Nucleus accumbens (tissue), 56 donors: Measurements from ENCODE around the gene SHISA7.
"Not testable (repeated sequence)": the region's sequence is repeated elsewhere in the genome, so short reads cannot be mapped to it uniquely, and the experiment has no call there.

Source experiments
- DNase-seq, 56 donors: peaks; one replicate each; lab custom pipeline; 2025; lab: John Stamatoyannopoulos, UW

Gene SHISA7

GRCh38 chr19:55426042-55426441, 17.1 kb downstream of the SHISA7 start:
- peak in 42 of 56 donors; percentile 12 to 80 (median 53) for DNase-seq

- DNase-seq, result no peak
These were observed 18.6 kb downstream of the SHISA7 start for GRCh38 chr19:55424518-55424917.

GRCh38 chr19:55423225-55424005, 19.7 kb downstream of the SHISA7 start:
- DNase-seq, result peak in 18 of 56 donors; percentile 11 to 73 (median 33)

- DNase-seq, result not testable (repeated sequence)
These were observed 21.8 kb downstream of the SHISA7 start for GRCh38 chr19:55421281-55421680.

GRCh38 chr19:55419624-55420236, 23.4 kb downstream of the SHISA7 start:
- DNase-seq, result peak in 16 of 56 donors; percentile 8 to 41 (median 26)

GRCh38 chr19:55419103-55419502, 24.0 kb downstream of the SHISA7 start:
- peak in 4 of 56 donors; percentile 11 to 35 (median 22) for DNase-seq

GRCh38 chr19:55418185-55418584, 24.9 kb downstream of the SHISA7 start:
- peak in 45 of 56 donors; percentile 7 to 77 (median 42) for DNase-seq

- no peak for DNase-seq
These were observed 32.9 kb downstream of the SHISA7 start for GRCh38 chr19:55410168-55410567.

- not testable (repeated sequence) for DNase-seq
These were observed 33.9 kb downstream of the SHISA7 start for GRCh38 chr19:55409179-55409578.

- DNase-seq, result no peak
These were observed 34.6 kb downstream of the SHISA7 start for GRCh38 chr19:55408533-55408872.

GRCh38 chr19:55407800-55408532, 35.1 kb downstream of the SHISA7 start:
- peak; percentile 87 to 100 (median 98) for DNase-seq

- not testable (repeated sequence) for DNase-seq
These were observed 35.6 kb downstream of the SHISA7 start, which contains the start of gene UBE2S for GRCh38 chr19:55407550-55407799. UBE2S (minus strand) TSS chr19:55407788; CDS start chr19:55407589, 199 bp downstream.

GRCh38 chr19:55406826-55407549, 36.1 kb downstream of the SHISA7 start:
- peak in 3 of 56 donors; percentile 54 to 66 (median 57) for DNase-seq

GRCh38 chr19:55406091-55406825, 36.8 kb downstream of the SHISA7 start:
- no peak for DNase-seq

- DNase-seq, result no peak
These were observed 37.5 kb downstream of the SHISA7 start for GRCh38 chr19:55405638-55406037.

- DNase-seq, result no peak
These were observed 40.6 kb downstream of the SHISA7 start for GRCh38 chr19:55402509-55402908.

- not testable (repeated sequence) for DNase-seq
These were observed 41.7 kb downstream of the SHISA7 start for GRCh38 chr19:55401390-55401789.

- no peak for DNase-seq
These were observed 42.6 kb downstream of the SHISA7 start for GRCh38 chr19:55400281-55401087.
